Measurements from ENCODE around the gene GABRB2. TPM values are rescaled to one million over a fixed set of nuclear protein-coding genes. Genes with fewer than 3 reads are reported as not detected.
A peak's percentile ranks its signal among the peaks of the same experiment; 100 is the strongest.

Gene GABRB2
- total RNA-seq, 1 donor from 2014 or later, result 0.20 TPM

GRCh38 chr5:161549106-161549505 is 2.6 kb upstream of the GABRB2 start:
- peak overlapping the region; percentile 13 for H3K4me3 ChIP-seq (ENCODE audit: insufficient read depth, low read depth, low read length)
- H3K27me3 ChIP-seq (ENCODE audit: insufficient read depth, low read length), result peaks cover 19% of the 10 kb centered on the region
- TF ChIP-seq CTCF (IDR thresholded peaks at IDR 0.05; ENCODE audit: insufficient read depth, low read depth, low read length) (no peak), EZH2 (IDR thresholded peaks at IDR 0.05; ENCODE audit: insufficient read depth, low read length) (no peak)
- no peaks in the 10 kb centered on the region for H3K79me2 ChIP-seq (ENCODE audit: insufficient read depth, low read length)
- Mint-ChIP-seq H3K27me3 (ENCODE audit: low read depth, unreplicated experiment) (peaks cover 52% of the 10 kb centered on the region), H3K9me3 (ENCODE audit: unreplicated experiment) (peaks cover 2% of the 10 kb centered on the region), H3K4me1 (ENCODE audit: low read depth, unreplicated experiment) (peaks cover 8% of the 10 kb centered on the region), H3K27ac (ENCODE audit: unreplicated experiment) (no peak overlapping the region), H3K4me3 (ENCODE audit: unreplicated experiment) (peak overlapping the region; percentile 76), H3K36me3 (ENCODE audit: low read depth, unreplicated experiment) (peaks cover 2% of the 10 kb centered on the region)
- H3K9ac ChIP-seq (ENCODE audit: low read length), result no peak overlapping the region
- H3K9me3 ChIP-seq (ENCODE audit: insufficient read depth, low read depth, low read length), result no peaks in the 10 kb centered on the region
- no peak overlapping the region for H3K27ac ChIP-seq (ENCODE audit: low read depth, low read length)
- peak overlapping the region; percentile 11 for H2AFZ ChIP-seq (ENCODE audit: low read depth, low read length)
- DNase-seq (ENCODE audit: low read depth) (peak; percentile 10), FAIRE-seq (no peak)
- H3K4me2 ChIP-seq (ENCODE audit: low read length), result peak overlapping the region; percentile 92
- no peaks in the 10 kb centered on the region for H4K20me1 ChIP-seq (ENCODE audit: insufficient read depth, low read length)
- H3K36me3 ChIP-seq (ENCODE audit: insufficient read depth, low read length), result no peaks in the 10 kb centered on the region
- H3K4me1 ChIP-seq (ENCODE audit: insufficient read depth, low read length), result peaks cover 8% of the 10 kb centered on the region

- no peak for FAIRE-seq
- no peaks in the 10 kb centered on the region for H3K9me3 ChIP-seq (ENCODE audit: insufficient read depth, low read depth, low read length)
- no peak for DNase-seq (ENCODE audit: low read depth)
- peak overlapping the region; percentile 13 for H3K4me3 ChIP-seq (ENCODE audit: insufficient read depth, low read depth, low read length)
- H3K36me3 ChIP-seq (ENCODE audit: insufficient read depth, low read length), result no peaks in the 10 kb centered on the region
- H3K4me1 ChIP-seq (ENCODE audit: insufficient read depth, low read length), result peaks cover 8% of the 10 kb centered on the region
- Mint-ChIP-seq H3K27ac (ENCODE audit: unreplicated experiment) (no peak overlapping the region), H3K27me3 (ENCODE audit: low read depth, unreplicated experiment) (peaks cover 53% of the 10 kb centered on the region), H3K4me3 (ENCODE audit: unreplicated experiment) (peak overlapping the region; percentile 76), H3K9me3 (ENCODE audit: unreplicated experiment) (peaks cover 2% of the 10 kb centered on the region), H3K4me1 (ENCODE audit: low read depth, unreplicated experiment) (peaks cover 6% of the 10 kb centered on the region), H3K36me3 (ENCODE audit: low read depth, unreplicated experiment) (peaks cover 2% of the 10 kb centered on the region)
- no peak overlapping the region for H3K9ac ChIP-seq (ENCODE audit: low read length)
- peak overlapping the region; percentile 92 for H3K4me2 ChIP-seq (ENCODE audit: low read length)
- H4K20me1 ChIP-seq (ENCODE audit: insufficient read depth, low read length), result no peaks in the 10 kb centered on the region
- H2AFZ ChIP-seq (ENCODE audit: low read depth, low read length), result peak overlapping the region; percentile 11
- no peak overlapping the region for H3K27ac ChIP-seq (ENCODE audit: low read depth, low read length)
- H3K27me3 ChIP-seq (ENCODE audit: insufficient read depth, low read length), result peaks cover 19% of the 10 kb centered on the region
- no peaks in the 10 kb centered on the region for H3K79me2 ChIP-seq (ENCODE audit: insufficient read depth, low read length)
- TF ChIP-seq CTCF (IDR thresholded peaks at IDR 0.05; ENCODE audit: insufficient read depth, low read depth, low read length), result no peak
- no peak for TF ChIP-seq EZH2 (IDR thresholded peaks at IDR 0.05; ENCODE audit: insufficient read depth, low read length)
Measured at GRCh38 chr5:161548487-161549094, 2.1 kb upstream of the GABRB2 start.

Measured in astrocyte (in vitro differentiated cells and primary cell).